ELR (cell line): ENCODE measurements around the gene HOXA9.

Experiments
- DNase-seq: peaks from one replicate; pipeline ENCODE4 v3.0.0-alpha.2; 2015; ENCODE audit warnings: low read depth

The HOXA9 gene

GRCh38 chr7:27200761-27201579 lies 35.6 kb upstream of the HOXA9 start:
- DNase-seq, result peak; percentile 37

- peak; percentile 89 for DNase-seq
These were observed 34.8 kb upstream of the HOXA9 start, which contains the start of gene HOXA13 for GRCh38 chr7:27199849-27200760. HOXA13 (minus strand) TSS chr7:27200091; CDS start chr7:27200077, 14 bp downstream.

- peak; percentile 70 for DNase-seq
These were observed 33.8 kb upstream of the HOXA9 start for GRCh38 chr7:27198871-27199801.

- DNase-seq, result peak; percentile 61
These were observed 33.0 kb upstream of the HOXA9 start for GRCh38 chr7:27198138-27198841.

- peak; percentile 41 for DNase-seq
These were observed 32.1 kb upstream of the HOXA9 start for GRCh38 chr7:27197137-27198042.

GRCh38 chr7:27196287-27196767 lies 31.0 kb upstream of the HOXA9 start:
- peak; percentile 88 for DNase-seq

GRCh38 chr7:27194686-27195379 lies 29.5 kb upstream of the HOXA9 start:
- DNase-seq, result peak; percentile 69

GRCh38 chr7:27194002-27194352 lies 28.6 kb upstream of the HOXA9 start:
- no peak for DNase-seq

- DNase-seq, result peak; percentile 80
These were observed 28.1 kb upstream of the HOXA9 start for GRCh38 chr7:27193335-27194001.

GRCh38 chr7:27192546-27193334 lies 27.4 kb upstream of the HOXA9 start:
- DNase-seq, result peak; percentile 71

GRCh38 chr7:27191833-27192545 lies 26.7 kb upstream of the HOXA9 start:
- DNase-seq, result peak; percentile 87

- DNase-seq, result peak; percentile 41
These were observed 25.9 kb upstream of the HOXA9 start for GRCh38 chr7:27191161-27191731.

GRCh38 chr7:27189997-27190748 lies 24.8 kb upstream of the HOXA9 start:
- DNase-seq, result peak; percentile 18

GRCh38 chr7:27189295-27189996 lies 24.1 kb upstream of the HOXA9 start:
- DNase-seq, result peak; percentile 79
